ENCODE data around the gene USP5.

The USP5 gene

GRCh38 chr12:6827982-6828780 is 23.8 kb upstream of the USP5 start, which contains the start of gene P3H3:
Gene P3H3 (plus strand): TSS chr12:6828407. CDS start chr12:6828441, 34 bp downstream.
- Histone ChIP-seq H3K27me3 (ENCODE audit: control insufficient read depth, insufficient read depth, low read length) (peaks cover 3% of the 10 kb centered on the region), H3K4me3 (ENCODE audit: low read length) (peak within 1 kb of the TSS; percentile 87), H3K9ac (ENCODE audit: low read length) (peak within 1 kb of the TSS; percentile 85), H3K27ac (ENCODE audit: low read depth, low read length) (peak within 1 kb of the TSS; percentile 82), H3K36me3 (ENCODE audit: control insufficient read depth, insufficient read depth, low read length) (no peaks in the 10 kb centered on the region), H3K4me1 (ENCODE audit: control insufficient read depth, insufficient read depth, low read length) (peaks cover 15% of the 10 kb centered on the region)

- Histone ChIP-seq H3K4me1 (ENCODE audit: control insufficient read depth, insufficient read depth, low read length) (peaks cover 15% of the 10 kb centered on the region), H3K27ac (ENCODE audit: low read depth, low read length) (peak overlapping the region; percentile 82), H3K4me3 (ENCODE audit: low read length) (peak overlapping the region; percentile 87), H3K27me3 (ENCODE audit: control insufficient read depth, insufficient read depth, low read length) (peaks cover 3% of the 10 kb centered on the region), H3K36me3 (ENCODE audit: control insufficient read depth, insufficient read depth, low read length) (no peaks in the 10 kb centered on the region), H3K9ac (ENCODE audit: low read length) (peak overlapping the region; percentile 85)
Measured at GRCh38 chr12:6828781-6829535, 23.0 kb upstream of the USP5 start.

DNA sequence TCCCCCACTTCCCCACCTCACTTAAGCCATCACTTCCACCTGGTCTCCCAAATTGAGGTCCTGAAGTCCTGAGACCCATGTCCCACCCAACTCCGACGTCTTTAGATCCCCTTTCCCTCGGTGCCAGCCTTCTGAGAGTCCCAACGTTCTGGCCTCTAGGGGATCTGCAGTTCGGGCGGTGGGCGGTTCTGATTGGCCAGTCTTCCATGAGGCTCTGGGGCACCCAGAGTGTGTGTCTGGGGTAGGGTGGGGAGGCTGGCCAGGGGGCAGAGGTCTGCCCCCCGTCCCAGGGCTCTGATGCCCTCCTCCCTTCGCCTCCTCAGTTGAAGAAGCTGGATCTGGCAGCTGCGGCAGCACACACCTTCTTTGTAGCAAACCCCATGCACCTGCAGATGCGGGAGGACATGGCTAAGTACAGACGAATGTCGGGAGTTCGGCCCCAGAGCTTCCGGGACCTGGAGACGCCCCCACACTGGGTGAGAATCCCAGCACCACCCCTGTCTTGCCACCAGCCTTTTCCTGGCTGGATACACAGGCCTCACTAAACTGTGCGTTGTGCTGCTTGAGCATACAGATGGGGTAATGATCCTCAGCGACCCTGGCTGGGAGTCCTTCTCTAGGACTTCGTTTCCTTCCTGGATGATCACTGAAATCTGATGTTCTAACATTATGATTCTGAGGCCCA is 22.3 kb upstream of the USP5 start:
- peaks cover 15% of the 10 kb centered on the region for H3K4me1 ChIP-seq (ENCODE audit: control insufficient read depth, insufficient read depth, low read length)

GRCh38 chr12:6830286-6830890 is 21.6 kb upstream of the USP5 start:
- H3K36me3 ChIP-seq (ENCODE audit: control insufficient read depth, insufficient read depth, low read length), result no peaks in the 10 kb centered on the region
- H3K4me1 ChIP-seq (ENCODE audit: control insufficient read depth, insufficient read depth, low read length), result peaks cover 8% of the 10 kb centered on the region
- no peak overlapping the region for H3K4me3 ChIP-seq (ENCODE audit: low read length)
- no peak overlapping the region for H3K9ac ChIP-seq (ENCODE audit: low read length)
- no peak overlapping the region for H3K27ac ChIP-seq (ENCODE audit: low read depth, low read length)
- H3K27me3 ChIP-seq (ENCODE audit: control insufficient read depth, insufficient read depth, low read length), result no peaks in the 10 kb centered on the region

More for the DNA sequence above, 22.3 kb upstream of the USP5 start:
- Histone ChIP-seq H3K9ac (ENCODE audit: low read length) (no peak overlapping the region), H3K27me3 (ENCODE audit: control insufficient read depth, insufficient read depth, low read length) (peaks cover 3% of the 10 kb centered on the region), H3K27ac (ENCODE audit: low read depth, low read length) (peak overlapping the region; percentile 82), H3K36me3 (ENCODE audit: control insufficient read depth, insufficient read depth, low read length) (no peaks in the 10 kb centered on the region), H3K4me3 (ENCODE audit: low read length) (peak overlapping the region; percentile 87)

GRCh38 chr12:6830999-6831398 is 21.0 kb upstream of the USP5 start:
- Histone ChIP-seq H3K36me3 (ENCODE audit: control insufficient read depth, insufficient read depth, low read length) (no peaks in the 10 kb centered on the region), H3K27ac (ENCODE audit: low read depth, low read length) (no peak overlapping the region), H3K4me1 (ENCODE audit: control insufficient read depth, insufficient read depth, low read length) (peaks cover 7% of the 10 kb centered on the region), H3K4me3 (ENCODE audit: low read length) (no peak overlapping the region), H3K27me3 (ENCODE audit: control insufficient read depth, insufficient read depth, low read length) (no peaks in the 10 kb centered on the region), H3K9ac (ENCODE audit: low read length) (no peak overlapping the region)

GRCh38 chr12:6831450-6831995 is 20.4 kb upstream of the USP5 start:
- Histone ChIP-seq H3K4me1 (ENCODE audit: control insufficient read depth, insufficient read depth, low read length) (peaks cover 7% of the 10 kb centered on the region), H3K27ac (ENCODE audit: low read depth, low read length) (no peak overlapping the region), H3K27me3 (ENCODE audit: control insufficient read depth, insufficient read depth, low read length) (no peaks in the 10 kb centered on the region), H3K9ac (ENCODE audit: low read length) (no peak overlapping the region), H3K36me3 (ENCODE audit: control insufficient read depth, insufficient read depth, low read length) (peaks cover under 1% of the 10 kb centered on the region), H3K4me3 (ENCODE audit: low read length) (no peak overlapping the region)

DNA sequence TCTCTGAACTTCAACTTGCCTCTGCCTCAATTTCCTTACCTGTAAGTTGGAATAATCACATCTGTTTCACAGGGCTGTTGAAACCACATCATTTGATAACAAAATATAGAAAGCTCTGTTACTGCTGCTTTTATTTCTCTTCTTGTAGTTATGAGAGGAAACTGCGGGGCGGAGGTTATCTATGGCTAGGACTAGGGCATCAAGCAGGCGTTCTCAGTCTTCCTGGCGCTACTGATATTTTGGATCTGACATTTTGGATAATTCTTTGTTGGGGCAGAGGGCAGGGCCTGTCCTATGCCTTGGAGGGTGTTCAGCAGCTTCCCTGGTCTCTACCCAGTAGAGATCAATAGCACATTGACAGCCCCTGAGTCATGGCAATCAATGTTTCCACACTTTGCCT is 19.8 kb upstream of the USP5 start:
- Histone ChIP-seq H3K4me3 (ENCODE audit: low read length) (no peak overlapping the region), H3K9ac (ENCODE audit: low read length) (no peak overlapping the region), H3K27ac (ENCODE audit: low read depth, low read length) (no peak overlapping the region), H3K27me3 (ENCODE audit: control insufficient read depth, insufficient read depth, low read length) (no peaks in the 10 kb centered on the region), H3K4me1 (ENCODE audit: control insufficient read depth, insufficient read depth, low read length) (peaks cover 4% of the 10 kb centered on the region), H3K36me3 (ENCODE audit: control insufficient read depth, insufficient read depth, low read length) (peaks cover 2% of the 10 kb centered on the region)

DNA sequence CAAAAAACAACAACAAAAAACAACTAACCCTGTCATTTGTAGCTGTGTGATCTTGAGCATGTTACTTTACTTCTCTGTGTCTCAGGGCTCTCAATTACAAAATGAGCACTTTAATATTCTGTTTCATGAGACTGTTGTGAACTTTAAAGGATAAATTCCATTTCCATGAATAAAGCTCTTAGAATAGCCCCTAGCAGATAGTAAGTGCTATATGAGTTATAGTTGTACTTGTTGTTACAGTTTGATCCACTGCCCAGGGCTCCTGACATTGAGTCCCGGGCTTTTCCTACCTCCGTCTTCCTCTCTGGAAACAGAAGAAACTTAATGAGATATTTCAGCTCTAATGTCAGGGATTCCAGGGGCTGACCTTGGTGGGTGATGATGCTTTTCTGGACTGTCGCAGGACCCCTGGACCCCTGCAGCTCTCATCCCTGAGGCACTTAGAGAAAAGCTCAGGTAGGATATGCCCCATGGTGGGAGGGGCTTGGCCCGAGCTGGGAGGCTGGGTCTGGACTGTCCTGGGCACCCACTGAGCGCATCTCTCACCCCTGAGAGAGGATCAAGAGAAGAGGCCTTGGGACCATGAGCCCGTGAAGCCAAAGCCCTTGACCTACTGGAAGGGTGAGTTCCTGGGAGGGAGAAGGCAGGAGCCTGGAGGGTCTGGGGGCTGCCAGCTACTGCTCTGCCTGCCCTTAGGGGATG is 18.6 kb upstream of the USP5 start:
- no peak overlapping the region for H3K4me3 ChIP-seq (ENCODE audit: low read length)
- H3K27me3 ChIP-seq (ENCODE audit: control insufficient read depth, insufficient read depth, low read length), result no peaks in the 10 kb centered on the region
- H3K36me3 ChIP-seq (ENCODE audit: control insufficient read depth, insufficient read depth, low read length), result peaks cover 7% of the 10 kb centered on the region
- H3K9ac ChIP-seq (ENCODE audit: low read length), result no peak overlapping the region
- no peaks in the 10 kb centered on the region for H3K4me1 ChIP-seq (ENCODE audit: control insufficient read depth, insufficient read depth, low read length)
- no peak overlapping the region for H3K27ac ChIP-seq (ENCODE audit: low read depth, low read length)

GRCh38 chr12:6834254-6834653 is 17.7 kb upstream of the USP5 start:
- Histone ChIP-seq H3K9ac (ENCODE audit: low read length) (no peak overlapping the region), H3K27ac (ENCODE audit: low read depth, low read length) (no peak overlapping the region), H3K36me3 (ENCODE audit: control insufficient read depth, insufficient read depth, low read length) (peaks cover 7% of the 10 kb centered on the region), H3K4me1 (ENCODE audit: control insufficient read depth, insufficient read depth, low read length) (no peaks in the 10 kb centered on the region), H3K27me3 (ENCODE audit: control insufficient read depth, insufficient read depth, low read length) (no peaks in the 10 kb centered on the region), H3K4me3 (ENCODE audit: low read length) (no peak overlapping the region)

DNA sequence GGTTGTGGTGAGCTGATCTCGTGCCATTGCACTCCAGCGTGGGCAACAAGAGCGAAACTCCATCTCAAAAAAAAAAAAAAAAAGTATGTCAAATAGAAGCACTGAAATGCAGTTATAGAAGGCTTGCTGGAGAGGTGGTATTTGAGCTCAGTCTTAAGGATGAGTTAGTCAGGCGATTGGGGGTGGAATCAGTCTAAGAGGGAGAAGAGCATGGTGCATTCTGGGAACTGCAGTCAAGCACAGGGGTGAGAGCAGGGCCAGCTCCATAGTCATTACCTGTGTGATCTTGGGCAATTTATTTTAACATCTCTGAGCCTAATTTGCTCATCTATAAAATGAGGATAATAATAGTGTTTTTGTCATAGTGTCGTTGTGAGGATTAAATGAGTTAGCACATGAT is 17.1 kb upstream of the USP5 start:
- Histone ChIP-seq H3K9ac (ENCODE audit: low read length) (no peak overlapping the region), H3K4me1 (ENCODE audit: control insufficient read depth, insufficient read depth, low read length) (no peaks in the 10 kb centered on the region), H3K27me3 (ENCODE audit: control insufficient read depth, insufficient read depth, low read length) (no peaks in the 10 kb centered on the region), H3K4me3 (ENCODE audit: low read length) (no peak overlapping the region), H3K36me3 (ENCODE audit: control insufficient read depth, insufficient read depth, low read length) (peaks cover 7% of the 10 kb centered on the region), H3K27ac (ENCODE audit: low read depth, low read length) (no peak overlapping the region)

DNA sequence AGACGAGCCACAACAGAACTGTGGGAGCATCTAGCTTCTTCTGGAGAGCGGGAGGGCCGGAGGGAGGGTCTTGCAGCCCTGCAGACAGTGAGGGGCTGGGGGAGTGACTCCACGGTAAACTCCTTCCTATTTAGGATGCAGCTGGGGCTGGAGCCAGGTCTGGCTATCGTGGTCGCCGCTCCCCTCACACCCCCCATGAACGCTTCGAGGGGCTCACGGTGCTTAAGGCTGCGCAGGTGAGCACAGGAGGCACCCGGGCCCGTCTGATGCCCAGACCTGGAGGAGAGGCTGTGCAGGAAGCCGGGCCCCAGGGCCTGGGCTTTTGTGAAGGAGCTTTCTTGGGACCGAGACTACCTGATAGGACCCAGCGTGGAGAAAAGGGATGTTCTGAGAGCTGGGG is 15.1 kb upstream of the USP5 start:
- peaks cover 7% of the 10 kb centered on the region for H3K36me3 ChIP-seq (ENCODE audit: control insufficient read depth, insufficient read depth, low read length)
- H3K27ac ChIP-seq (ENCODE audit: low read depth, low read length), result no peak overlapping the region
- H3K27me3 ChIP-seq (ENCODE audit: control insufficient read depth, insufficient read depth, low read length), result no peaks in the 10 kb centered on the region
- no peak overlapping the region for H3K4me3 ChIP-seq (ENCODE audit: low read length)
- no peaks in the 10 kb centered on the region for H3K4me1 ChIP-seq (ENCODE audit: control insufficient read depth, insufficient read depth, low read length)
- no peak overlapping the region for H3K9ac ChIP-seq (ENCODE audit: low read length)

Data from rectal smooth muscle tissue (tissue), 1 donor.